NCI-H1092 treated with DMSO at 0.1 percent for 48 hours (cell line): ENCODE results near the gene SLC35B3.
"Not testable (repeated sequence)": the region's sequence is repeated elsewhere in the genome, so short reads cannot be mapped to it uniquely, and the experiment has no call there.

ENCODE experiments used
- DNase-seq: peaks from one replicate; lab custom pipeline; 2025; lab: John Stamatoyannopoulos, UW

The SLC35B3 gene

GRCh38 chr6:8414844-8415243 is 20.5 kb downstream of the SLC35B3 start:
- no peak for DNase-seq

- not testable (repeated sequence) for DNase-seq
These were observed 29.4 kb downstream of the SLC35B3 start for GRCh38 chr6:8405946-8406345.

GRCh38 chr6:8402546-8402945 is 32.8 kb downstream of the SLC35B3 start:
- DNase-seq = no peak

- DNase-seq = no peak
These were observed 34.7 kb downstream of the SLC35B3 start for GRCh38 chr6:8400663-8401062.

- no peak for DNase-seq
These were observed 42.8 kb downstream of the SLC35B3 start for GRCh38 chr6:8392569-8392968.

GRCh38 chr6:8391934-8392333 is 43.4 kb downstream of the SLC35B3 start:
- DNase-seq = no peak

- peak; percentile 5 for DNase-seq
These were observed 46.1 kb downstream of the SLC35B3 start for GRCh38 chr6:8389036-8389818.

GRCh38 chr6:8387942-8388437 is 47.4 kb downstream of the SLC35B3 start:
- no peak for DNase-seq

GRCh38 chr6:8383584-8383983 is 51.8 kb downstream of the SLC35B3 start:
- DNase-seq = no peak

- DNase-seq = no peak
These were observed 52.9 kb downstream of the SLC35B3 start for GRCh38 chr6:8382434-8382833.

- no peak for DNase-seq
These were observed 59.4 kb downstream of the SLC35B3 start for GRCh38 chr6:8375916-8376315.
